HG02840 (cell line): Measurements from ENCODE around the gene GTF3C5.
"Not testable (repeated sequence)": the region's sequence is repeated elsewhere in the genome, so short reads cannot be mapped to it uniquely, and the experiment has no call there.

ENCODE experiments used
- ATAC-seq: cut with Tn5 transposase; IDR thresholded peaks from one replicate; pipeline ENCODE4 v1.9.1; 2021; ENCODE audit warnings: mild to moderate bottlenecking, moderate library complexity, moderate number of reproducible peaks; ENCODE audit not compliant: unreplicated experiment, low FRiP score

Gene GTF3C5

GRCh38 chr9:133086894-133087293, 56.1 kb downstream of the GTF3C5 start:
- ATAC-seq = no peak

- no peak for ATAC-seq
Measured at GRCh38 chr9:133087429-133088145, 56.8 kb downstream of the GTF3C5 start.

- no peak for ATAC-seq
Measured at GRCh38 chr9:133088146-133088750, 57.5 kb downstream of the GTF3C5 start.

GRCh38 chr9:133088756-133089155, 58.0 kb downstream of the GTF3C5 start:
- ATAC-seq = no peak

- no peak for ATAC-seq
Measured at GRCh38 chr9:133089271-133089671, 58.5 kb downstream of the GTF3C5 start.

GRCh38 chr9:133090187-133090586, 59.4 kb downstream of the GTF3C5 start:
- no peak for ATAC-seq

- no peak for ATAC-seq
Measured at GRCh38 chr9:133090752-133091385, 60.1 kb downstream of the GTF3C5 start.

- not testable (repeated sequence) for ATAC-seq
Measured at GRCh38 chr9:133094351-133094750, 63.6 kb downstream of the GTF3C5 start.

GRCh38 chr9:133094842-133095393, 64.1 kb downstream of the GTF3C5 start:
- ATAC-seq = no peak

- no peak for ATAC-seq
Measured at GRCh38 chr9:133098104-133098754, 67.4 kb downstream of the GTF3C5 start.

- ATAC-seq = no peak
Measured at GRCh38 chr9:133098871-133099270, 68.1 kb downstream of the GTF3C5 start.

GRCh38 chr9:133099726-133100505, 69.1 kb downstream of the GTF3C5 start:
- no peak for ATAC-seq

GRCh38 chr9:133100506-133101355, 69.9 kb downstream of the GTF3C5 start:
- ATAC-seq = no peak

- ATAC-seq = no peak
Measured at GRCh38 chr9:133101356-133102189, 70.8 kb downstream of the GTF3C5 start.

GRCh38 chr9:133102190-133103021, 71.6 kb downstream of the GTF3C5 start:
- ATAC-seq = no peak

GRCh38 chr9:133103183-133103986, 72.6 kb downstream of the GTF3C5 start:
- ATAC-seq = no peak
